Pons (tissue), 1 donor: ENCODE measurements around the gene CBX6.

Experiments
- DNase-seq: peaks from one replicate; pipeline ENCODE4 v3.0.0-alpha.2; 2016; ENCODE audit warnings: low spot score

CBX6 gene

DNA sequence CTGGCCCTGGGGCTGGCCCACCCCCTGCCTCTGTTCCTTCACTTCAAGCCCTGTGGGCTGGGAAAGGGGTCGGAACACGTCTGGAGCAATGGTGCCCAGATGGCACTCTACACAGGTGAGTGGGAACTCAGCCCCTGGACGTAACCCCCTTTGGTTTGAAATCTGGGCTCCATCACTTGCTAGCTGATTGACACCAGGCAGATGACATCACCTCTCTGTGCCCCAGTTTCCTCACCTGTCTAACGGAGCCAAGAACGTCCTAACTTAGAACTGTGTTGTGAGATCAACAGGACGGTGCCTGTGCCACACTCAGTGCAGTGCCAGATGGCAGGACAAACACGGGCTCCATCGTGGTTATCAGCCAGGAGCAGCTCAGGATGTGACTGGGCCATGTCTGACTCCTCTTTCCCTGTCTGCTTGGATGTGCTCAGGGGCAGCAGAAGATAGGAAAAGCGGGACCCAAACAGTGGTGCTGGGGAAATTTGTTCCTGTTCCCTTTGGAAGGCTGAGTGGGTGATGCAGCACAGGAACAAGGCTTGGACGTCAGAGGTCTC lies 52.6 kb downstream of the CBX6 start:
- DNase-seq = no peak

DNA sequence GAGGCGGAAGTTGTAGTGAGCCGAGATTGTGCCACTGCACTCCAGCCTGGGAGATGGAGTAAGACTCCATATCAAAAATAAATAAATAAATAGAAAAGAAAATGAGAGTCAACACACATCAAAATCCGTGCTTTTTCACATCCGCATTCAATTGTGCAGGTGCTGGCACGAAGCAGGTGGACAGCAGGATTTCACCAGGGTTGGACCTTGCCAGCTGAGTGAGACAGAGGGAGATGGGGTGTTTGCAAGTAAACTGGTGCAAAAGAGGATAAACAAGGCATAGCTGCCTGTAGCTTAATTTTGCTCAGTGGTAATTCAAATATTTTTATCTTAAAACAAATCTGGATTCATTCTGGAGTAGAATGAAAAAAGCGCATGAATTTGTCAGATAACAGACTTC lies 54.8 kb downstream of the CBX6 start:
- no peak for DNase-seq

DNA sequence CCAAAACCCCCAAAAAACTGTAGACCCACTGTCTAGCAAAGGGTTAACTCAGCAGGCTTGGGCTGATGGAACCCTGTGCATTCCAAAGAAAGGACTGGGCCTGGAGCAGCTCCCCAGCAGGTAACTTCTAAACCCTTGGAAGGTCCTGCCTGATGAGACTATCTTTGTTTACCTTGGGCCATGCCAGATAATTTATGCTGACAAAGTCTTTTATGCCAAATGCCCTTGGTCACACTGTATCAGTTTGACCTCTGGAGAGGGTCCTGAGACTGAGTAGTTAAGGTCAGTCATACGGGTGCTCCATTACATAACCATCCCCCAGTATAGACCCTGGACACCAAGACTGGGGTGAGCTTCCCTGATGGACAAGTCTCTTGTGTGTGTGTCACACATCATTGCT lies 56.2 kb downstream of the CBX6 start:
- DNase-seq = no peak
